ENCODE results near the gene GOSR1.
"Not testable (repeated sequence)": the region's sequence is repeated elsewhere in the genome, so short reads cannot be mapped to it uniquely, and the experiment has no call there.

Gene GOSR1

GRCh38 chr17:30519166-30519565 lies 42.0 kb downstream of the GOSR1 start:
- H3K4me3 ChIP-seq (ENCODE audit: low read depth in 1 of 2, low read length in 1 of 2), result no peak overlapping the region
- no peaks in the 10 kb centered on the region for H3K27me3 ChIP-seq
- peaks cover 9 to 10% of the 10 kb centered on the region in 2 experiments for H3K4me1 ChIP-seq (ENCODE audit: control insufficient read depth in 1 of 2, insufficient read depth in 1 of 2, low read depth in 1 of 2, low read length in 1 of 2)
- TF ChIP-seq CTCF (IDR thresholded peaks at IDR 0.05), result no peak
- H3K27ac ChIP-seq, result no peak overlapping the region
- peaks cover 47% of the 10 kb centered on the region for H3K36me3 ChIP-seq
- no peaks in the 10 kb centered on the region for H3K9me3 ChIP-seq

- Histone ChIP-seq H3K4me3 (ENCODE audit: low read depth in 1 of 2, low read length in 1 of 2) (no peak overlapping the region), H3K9me3 (no peaks in the 10 kb centered on the region), H3K27ac (no peak overlapping the region), H3K36me3 (peaks cover 49% of the 10 kb centered on the region), H3K27me3 (no peaks in the 10 kb centered on the region), H3K4me1 (ENCODE audit: control insufficient read depth in 1 of 2, insufficient read depth in 1 of 2, low read depth in 1 of 2, low read length in 1 of 2) (peaks cover 9 to 10% of the 10 kb centered on the region in 2 experiments)
- TF ChIP-seq CTCF (IDR thresholded peaks at IDR 0.05), result no peak
Measured at GRCh38 chr17:30519707-30520106, 42.5 kb downstream of the GOSR1 start.

GRCh38 chr17:30520436-30520835 lies 43.2 kb downstream of the GOSR1 start:
- TF ChIP-seq CTCF (IDR thresholded peaks at IDR 0.05), result no peak
- no peak overlapping the region for H3K27ac ChIP-seq
- no peaks in the 10 kb centered on the region for H3K27me3 ChIP-seq
- H3K9me3 ChIP-seq, result no peaks in the 10 kb centered on the region
- H3K36me3 ChIP-seq, result peaks cover 53% of the 10 kb centered on the region
- peaks cover 3 to 4% of the 10 kb centered on the region in 2 experiments for H3K4me1 ChIP-seq (ENCODE audit: control insufficient read depth in 1 of 2, insufficient read depth in 1 of 2, low read depth in 1 of 2, low read length in 1 of 2)
- no peak overlapping the region for H3K4me3 ChIP-seq (ENCODE audit: low read depth in 1 of 2, low read length in 1 of 2)

- no peak overlapping the region for H3K27ac ChIP-seq
- no peak for TF ChIP-seq CTCF (IDR thresholded peaks at IDR 0.05)
Measured at GRCh38 chr17:30520882-30521281, 43.7 kb downstream of the GOSR1 start.

GRCh38 chr17:30521766-30522165 lies 44.6 kb downstream of the GOSR1 start:
- H3K9me3 ChIP-seq, result no peaks in the 10 kb centered on the region
- no peak for TF ChIP-seq CTCF (IDR thresholded peaks at IDR 0.05)
- no peaks in the 10 kb centered on the region for H3K4me1 ChIP-seq (ENCODE audit: control insufficient read depth in 1 of 2, insufficient read depth in 1 of 2, low read depth in 1 of 2, low read length in 1 of 2)
- no peaks in the 10 kb centered on the region for H3K27me3 ChIP-seq
- no peak overlapping the region for H3K4me3 ChIP-seq (ENCODE audit: low read depth in 1 of 2, low read length in 1 of 2)
- peaks cover 50% of the 10 kb centered on the region for H3K36me3 ChIP-seq
- no peak overlapping the region for H3K27ac ChIP-seq

More at GRCh38 chr17:30520882-30521281, 43.7 kb downstream of the GOSR1 start:
- Histone ChIP-seq H3K4me3 (ENCODE audit: low read depth in 1 of 2, low read length in 1 of 2) (no peak overlapping the region), H3K36me3 (peaks cover 53% of the 10 kb centered on the region), H3K4me1 (ENCODE audit: control insufficient read depth in 1 of 2, insufficient read depth in 1 of 2, low read depth in 1 of 2, low read length in 1 of 2) (no peaks in the 10 kb centered on the region), H3K9me3 (no peaks in the 10 kb centered on the region), H3K27me3 (no peaks in the 10 kb centered on the region)

GRCh38 chr17:30523236-30523635 lies 46.0 kb downstream of the GOSR1 start:
- H3K4me1 ChIP-seq (ENCODE audit: control insufficient read depth in 1 of 2, insufficient read depth in 1 of 2, low read depth in 1 of 2, low read length in 1 of 2); H3K4me3 ChIP-seq (ENCODE audit: low read depth in 1 of 2, low read length in 1 of 2); H3K27ac ChIP-seq; H3K27me3 ChIP-seq; H3K9me3 ChIP-seq: not testable (repeated sequence)
- peaks cover 48% of the 10 kb centered on the region for H3K36me3 ChIP-seq

Measured in neutrophil (primary cell).